HG03442 (cell line): Measurements from ENCODE around the gene JARID2.

ENCODE experiments used
- ATAC-seq: cut with Tn5 transposase; IDR thresholded peaks from one replicate; pipeline ENCODE4 v1.9.1; 2021; ENCODE audit warnings: mild to moderate bottlenecking, moderate library complexity; ENCODE audit not compliant: unreplicated experiment

The JARID2 gene

GRCh38 chr6:15264412-15264811 is 18.5 kb downstream of the JARID2 start:
- ATAC-seq: no peak

- ATAC-seq: no peak
Observed at GRCh38 chr6:15264902-15265761, 19.3 kb downstream of the JARID2 start.

GRCh38 chr6:15265787-15266186 is 19.9 kb downstream of the JARID2 start:
- ATAC-seq: no peak

GRCh38 chr6:15266423-15266996 is 20.6 kb downstream of the JARID2 start:
- peak; percentile 76 for ATAC-seq

GRCh38 chr6:15267221-15267620 is 21.4 kb downstream of the JARID2 start:
- no peak for ATAC-seq

GRCh38 chr6:15268137-15268908 is 22.5 kb downstream of the JARID2 start:
- ATAC-seq: no peak

- no peak for ATAC-seq
Observed at GRCh38 chr6:15269011-15269410, 23.1 kb downstream of the JARID2 start.

- no peak for ATAC-seq
Observed at GRCh38 chr6:15269619-15270018, 23.8 kb downstream of the JARID2 start.

- no peak for ATAC-seq
Observed at GRCh38 chr6:15270402-15270801, 24.5 kb downstream of the JARID2 start.

- ATAC-seq: no peak
Observed at GRCh38 chr6:15272562-15272961, 26.7 kb downstream of the JARID2 start.

- ATAC-seq: no peak
Observed at GRCh38 chr6:15274692-15275387, 29.0 kb downstream of the JARID2 start.

GRCh38 chr6:15276036-15276985 is 30.4 kb downstream of the JARID2 start:
- ATAC-seq: no peak

- ATAC-seq: no peak
Observed at GRCh38 chr6:15279047-15279661, 33.3 kb downstream of the JARID2 start.

- no peak for ATAC-seq
Observed at GRCh38 chr6:15280028-15280427, 34.2 kb downstream of the JARID2 start.

GRCh38 chr6:15280961-15281360 is 35.1 kb downstream of the JARID2 start:
- no peak for ATAC-seq

- ATAC-seq: no peak
Observed at GRCh38 chr6:15282334-15282733, 36.5 kb downstream of the JARID2 start.

- no peak for ATAC-seq
Observed at GRCh38 chr6:15283986-15284361, 38.1 kb downstream of the JARID2 start.

GRCh38 chr6:15284743-15285142 is 38.9 kb downstream of the JARID2 start:
- ATAC-seq: no peak

- ATAC-seq: no peak
Observed at GRCh38 chr6:15285682-15286294, 39.9 kb downstream of the JARID2 start.
